GM10248 (cell line): ENCODE results near the gene ANKMY1.
A peak's percentile ranks its signal among the peaks of the same experiment; 100 is the strongest.

ENCODE experiments used
- CTCF ChIA-PET: fragments of 300-600 bp; sonication (Branson Sonifier 250); formaldehyde crosslinking; extraction: SDS; loops from one replicate; lab custom pipeline; 2021; ENCODE audit warnings: antibody characterized with exemption; lab: Yijun Ruan, JAX
- POLR2A ChIA-PET: fragments of 350-650 bp; sonication (Branson Sonifier 250); formaldehyde crosslinking; extraction: SDS; loops from one replicate; lab custom pipeline; 2020; ENCODE audit warnings: antibody characterized with exemption; lab: Yijun Ruan, JAX
- DNase-seq: peaks from one replicate; pipeline ENCODE4 v3.0.0; 2012; ENCODE audit errors: extremely low spot score
- CTCF ChIP-seq: IDR thresholded peaks from 2 replicates; pipeline ENCODE4 v1.5.1; 2012; ENCODE audit warnings: mild to moderate bottlenecking, low read depth; ENCODE audit errors: extremely low read depth, missing control alignments, control extremely low read depth

Gene ANKMY1

GRCh38 chr2:240518981-240519380 lies 38.8 kb downstream of the ANKMY1 start:
- POLR2A ChIA-PET = no interaction called here
- CTCF ChIA-PET = no interaction called here
- TF ChIP-seq CTCF = no peak

GRCh38 chr2:240517342-240517741 lies 40.4 kb downstream of the ANKMY1 start:
- POLR2A ChIA-PET = no interaction called here

More at GRCh38 chr2:240518981-240519380, 38.8 kb downstream of the ANKMY1 start:
- DNase-seq = no peak

GRCh38 chr2:240514631-240515030 lies 43.2 kb downstream of the ANKMY1 start:
- POLR2A ChIA-PET = interaction anchor here (0.8 to 1.0 kb wide), 2 partner anchors 46 to 72 kb away, joined by 3 to 6 read pairs; partner anchors contain the start of gene CAPN10
- TF ChIP-seq CTCF = no peak
- CTCF ChIA-PET = interaction anchor here (0.6 to 3.4 kb wide), 48 partner anchors 9 to 403 kb away, joined by 3 to 45 read pairs (median 4); partner anchors contain the start of genes ANKMY1 and CAPN10
- DNase-seq = no peak

More at GRCh38 chr2:240517342-240517741, 40.4 kb downstream of the ANKMY1 start:
- no peak for TF ChIP-seq CTCF
- CTCF ChIA-PET = interaction anchor here (0.9 to 1.1 kb wide), 2 partner anchors 48 to 49 kb away, joined by 4 to 5 read pairs; no protein-coding TSS in a partner anchor
- no peak for DNase-seq

GRCh38 chr2:240513549-240514287 lies 44.1 kb downstream of the ANKMY1 start:
- CTCF ChIA-PET = interaction anchor here (0.6 to 3.4 kb wide), 58 partner anchors 8 to 474 kb away, joined by 3 to 45 read pairs (median 4); partner anchors contain the start of genes ANKMY1 and CAPN10
- DNase-seq = peak; percentile 94
- POLR2A ChIA-PET = interaction anchor here (0.8 to 1.0 kb wide), 2 partner anchors 47 to 72 kb away, joined by 3 to 6 read pairs; partner anchors contain the start of gene CAPN10
- peak; percentile 94 for TF ChIP-seq CTCF

GRCh38 chr2:240512666-240513535 lies 44.9 kb downstream of the ANKMY1 start:
- CTCF ChIA-PET = interaction anchor here (1.3 to 3.4 kb wide), 8 partner anchors 9 to 109 kb away, joined by 3 to 45 read pairs (median 14); partner anchors contain the start of genes ANKMY1 and CAPN10
- TF ChIP-seq CTCF = no peak
- POLR2A ChIA-PET = no interaction called here

GRCh38 chr2:240512109-240512485 lies 45.7 kb downstream of the ANKMY1 start:
- no peak for TF ChIP-seq CTCF
- no peak for DNase-seq
- ChIA-PET CTCF (interaction anchor here (1.2 to 3.4 kb wide), 4 partner anchors 10 to 328 kb away, joined by 3 to 45 read pairs (median 19); partner anchors contain the start of gene CAPN10), POLR2A (no interaction called here)

More at GRCh38 chr2:240512666-240513535, 44.9 kb downstream of the ANKMY1 start:
- DNase-seq = no peak
